B cell (primary cell): Measurements from ENCODE around the gene OXCT1. TPM values are rescaled to one million over a fixed set of nuclear protein-coding genes. Genes with fewer than 3 reads are reported as not detected.

Experiments used
- ATAC-seq: fragments of 200-7000 bp; cut with Tn5 transposase; one replicate; pipeline ENCODE4 v1.10.0; 2021; ENCODE audit warnings: low read depth, mild to moderate bottlenecking, moderate number of reproducible peaks, moderate library complexity
- CTCF ChIA-PET: fragments of 350-600 bp; sonication (Branson Sonifier 250); formaldehyde crosslinking; loops from one replicate; lab custom pipeline; 2021; ENCODE audit warnings: antibody characterized with exemption, inconsistent platforms; lab: Charles Lee
- POLR2A ChIA-PET: fragments of 350-600 bp; sonication (Branson Sonifier 250); formaldehyde crosslinking; loops from one replicate; lab custom pipeline; 2021; ENCODE audit warnings: antibody characterized with exemption; lab: Charles Lee
- DNase-seq: peaks from one replicate; pipeline ENCODE4 v3.0.0; 2013
- H2AFZ ChIP-seq: 2 replicates; pipeline ENCODE4 v1.6.1; 2012; ENCODE audit warnings: mild to moderate bottlenecking, low read depth, low read length; ENCODE audit not compliant: insufficient read depth, poor library complexity, severe bottlenecking
- H3K27ac ChIP-seq, 2 donors: 1 replicate in 1 of 2; 2 replicates in 1 of 2; pipeline ENCODE4 v1.5.1; 2012 to 2013; ENCODE audit warnings: low read length in 2 of 2, mild to moderate bottlenecking in 2 of 2, moderate library complexity in 1 of 2
- H3K27me3 ChIP-seq, 4 experiments: fragments of 200-600 bp in 1 of 4; sonication (generic) in 1 of 4; replicated peaks in 1 of 4; 1 replicate in 2 of 4; 2 replicates in 2 of 4; pipeline versions ENCODE4 v1.6.1 to v1.7.0; 2013 to 2016; ENCODE audit warnings: low read length in 3 of 4, mild to moderate bottlenecking in 2 of 4, mixed read lengths in 1 of 4, moderate library complexity in 1 of 4; ENCODE audit not compliant: insufficient read depth in 4 of 4, control insufficient read depth in 3 of 4; ENCODE audit errors: control extremely low read depth in 1 of 4
- H3K36me3 ChIP-seq, 2 experiments: replicated peaks in 1 of 2; 1 replicate in 1 of 2; 2 replicates in 1 of 2; pipeline versions ENCODE4 v1.6.1 to v1.7.1; 2013; ENCODE audit warnings: low read length in 1 of 2; ENCODE audit not compliant: insufficient read depth in 2 of 2, control insufficient read depth in 1 of 2; ENCODE audit errors: control extremely low read depth in 1 of 2, extremely low read depth in 1 of 2
- H3K4me1 ChIP-seq, 2 donors: fragments of 200-600 bp in 1 of 2; sonication (generic) in 1 of 2; 1 replicate in 1 of 2; 2 replicates in 1 of 2; pipeline versions ENCODE4 v1.5.1 to v1.6.1; 2013 to 2017; ENCODE audit warnings: low read length in 2 of 2; ENCODE audit not compliant: control insufficient read depth in 2 of 2, insufficient read depth in 2 of 2
- H3K4me2 ChIP-seq: replicated peaks from 2 replicates; pipeline ENCODE3; 2012; ENCODE audit warnings: mild to moderate bottlenecking, low read depth, low read length; ENCODE audit not compliant: poor library complexity, severe bottlenecking
- H3K4me3 ChIP-seq, 5 experiments: fragments of 200-600 bp in 1 of 5; sonication (generic) in 1 of 5; 1 replicate in 3 of 5; 2 replicates in 2 of 5; pipeline versions ENCODE4 v1.5.1 to v1.7.0; 2011 to 2016; ENCODE audit warnings: low read length in 4 of 5, mild to moderate bottlenecking in 4 of 5, low read depth in 2 of 5, control low read depth in 1 of 5, moderate library complexity in 1 of 5; ENCODE audit not compliant: insufficient read depth in 1 of 5; ENCODE audit errors: control extremely low read depth in 1 of 5, extremely low read depth in 1 of 5
- H3K79me2 ChIP-seq: fragments of 200-600 bp; sonication (generic); one replicate; pipeline ENCODE4 v1.6.0; 2016; ENCODE audit warnings: low read length; ENCODE audit not compliant: control insufficient read depth, insufficient read depth
- H3K9ac ChIP-seq: fragments of 200-600 bp; sonication (generic); 2 replicates; pipeline ENCODE4 v1.6.1; 2017; ENCODE audit warnings: mild to moderate bottlenecking, low read length, moderate library complexity
- H3K9me3 ChIP-seq, 3 donors: one replicate each; pipeline versions ENCODE4 v1.6.1 to v1.7.1; 2013; ENCODE audit warnings: low read length in 2 of 3; ENCODE audit not compliant: control insufficient read depth in 2 of 3, insufficient read depth in 1 of 3; ENCODE audit errors: control extremely low read depth in 1 of 3
- H4K20me1 ChIP-seq: 2 replicates; pipeline ENCODE4 v1.6.0; 2012; ENCODE audit warnings: mild to moderate bottlenecking, low read length; ENCODE audit not compliant: insufficient read depth, control insufficient read depth, poor library complexity, severe bottlenecking
- H3K27ac Mint-ChIP-seq: one replicate; pipeline ENCODE4 v1.8.0; 2021; ENCODE audit warnings: mixed read lengths
- H3K27me3 Mint-ChIP-seq: one replicate; pipeline ENCODE4 v1.8.0; 2021; ENCODE audit warnings: mixed read lengths
- H3K4me1 Mint-ChIP-seq: one replicate; pipeline ENCODE4 v1.8.0; 2021; ENCODE audit warnings: mixed read lengths
- H3K4me3 Mint-ChIP-seq: one replicate; pipeline ENCODE4 v1.8.0; 2021; ENCODE audit warnings: mixed read lengths
- H3K9me3 Mint-ChIP-seq: one replicate; pipeline ENCODE4 v1.8.0; 2022; ENCODE audit warnings: mixed read lengths; ENCODE audit not compliant: insufficient read depth
- EZH2 ChIP-seq: IDR thresholded peaks from 2 replicates; pipeline ENCODE4 v1.6.1; 2012; ENCODE audit warnings: borderline replicate concordance, low read depth, mild to moderate bottlenecking, moderate library complexity, low read length; ENCODE audit not compliant: insufficient read depth, poor library complexity, severe bottlenecking
- WGBS: methylation state at CpG from one replicate; pipeline ENCODE4 v1.1.5; 2013; ENCODE audit warnings: missing lambda C conversion rate; ENCODE audit not compliant: insufficient coverage; 5-methylcytosine and 5-hydroxymethylcytosine counted together
- intact Hi-C: fragments of 100-400 bp; cut with micrococcal nuclease; formaldehyde crosslinking; loops from one replicate; pipeline ENCODE4 v1.10.0; 2022
- polyA plus RNA-seq: library from polyadenylated mRNA; depleted of rRNA; stranded (reverse); fragments of >200 nt; gene quantifications from 2 replicates; pipeline ENCODE4 v1.2.3, GENCODE V29; 2012
- total RNA-seq, 2 donors: library from RNA; stranded (reverse); fragments of 120-200 nt in 1 of 2; gene quantifications; 1 replicate in 1 of 2; 2 replicates in 1 of 2; pipeline versions ENCODE4 v1.2.3 to v1.2.4, GENCODE V29; 2013 to 2022
- TF ChIP-seq, protein P1 (sequence below): fragments of 200-600 bp; IDR thresholded peaks from one replicate; pipeline ENCODE4 v1.8.0; 2022; ENCODE audit warnings: antibody characterized with exemption, mild to moderate bottlenecking

Gene OXCT1
- total and polyA plus RNA-seq, 2 donors (not counting 1 experiment from before 2014, with no cell fraction given): 11.0 to 35.6 TPM

DNA sequence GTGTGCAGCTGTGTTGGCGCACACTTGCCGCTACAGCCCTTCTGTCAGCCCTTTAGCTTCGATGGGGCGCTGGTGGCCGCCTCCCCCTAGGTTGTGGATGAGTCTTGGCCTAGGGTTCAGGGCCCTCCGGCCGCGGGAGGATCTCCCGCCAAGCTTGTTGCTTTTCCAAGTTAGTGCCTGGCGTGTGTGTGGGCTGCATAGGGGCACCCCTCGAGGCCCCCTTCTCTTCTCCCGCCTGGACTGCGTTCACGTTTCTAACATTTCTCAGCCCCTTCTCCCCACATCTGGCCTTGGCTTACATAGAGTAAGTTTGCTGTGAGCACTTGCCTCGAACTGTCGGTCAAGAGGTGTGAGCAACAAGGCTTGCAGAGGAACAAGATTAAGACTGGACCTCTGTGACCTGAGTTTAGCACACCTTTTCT is 413 bp upstream of the OXCT1 start:
- no peaks in the 10 kb centered on the region for H4K20me1 ChIP-seq
- H3K9me3 ChIP-seq: no peaks in the 10 kb centered on the region
- Mint-ChIP-seq H3K27me3 (no peaks in the 10 kb centered on the region), H3K9me3 (no peaks in the 10 kb centered on the region), H3K4me3 (peak overlapping the region; percentile 94), H3K4me1 (peaks cover 34% of the 10 kb centered on the region), H3K27ac (peak overlapping the region; percentile 95)
- peak overlapping the region; percentile 96 for H3K4me2 ChIP-seq
- CTCF ChIA-PET: interaction anchor here (0.7 to 1.5 kb wide), 3 partner anchors 51 to 187 kb away, joined by 3 read pairs; no protein-coding TSS in a partner anchor
- peak overlapping the region; percentile 35 to 97 (median 89) for H3K4me3 ChIP-seq
- peaks cover 16 to 20% of the 10 kb centered on the region in 2 donors for H3K4me1 ChIP-seq
- peak overlapping the region; percentile 92 for H3K9ac ChIP-seq
- DNase-seq (no peak), ATAC-seq (no peak)
- 16% methylated on average over 12 of the region's 16 CpGs for WGBS
- intact Hi-C loops: loop anchor here (1.0 to 10.0 kb wide), 4 partner anchors 34 to 1443 kb away; partner anchors contain the start of genes FBXO4, HMGCS1, RIMOC1 and ZNF131
- no peaks in the 10 kb centered on the region for H3K36me3 ChIP-seq
- POLR2A ChIA-PET: interaction anchor here (0.6 to 2.5 kb wide), 3 partner anchors 33 to 55 kb away, joined by 5 to 11 read pairs (median 8); partner anchors contain the start of genes FBXO4 and RIMOC1
- peak overlapping the region; percentile 79 to 85 for H3K27ac ChIP-seq
- no peak for TF ChIP-seq EZH2
- peak overlapping the region; percentile 89 for H2AFZ ChIP-seq
- H3K27me3 ChIP-seq: no peaks in the 10 kb centered on the region
- H3K79me2 ChIP-seq: peaks cover 7% of the 10 kb centered on the region

DNA sequence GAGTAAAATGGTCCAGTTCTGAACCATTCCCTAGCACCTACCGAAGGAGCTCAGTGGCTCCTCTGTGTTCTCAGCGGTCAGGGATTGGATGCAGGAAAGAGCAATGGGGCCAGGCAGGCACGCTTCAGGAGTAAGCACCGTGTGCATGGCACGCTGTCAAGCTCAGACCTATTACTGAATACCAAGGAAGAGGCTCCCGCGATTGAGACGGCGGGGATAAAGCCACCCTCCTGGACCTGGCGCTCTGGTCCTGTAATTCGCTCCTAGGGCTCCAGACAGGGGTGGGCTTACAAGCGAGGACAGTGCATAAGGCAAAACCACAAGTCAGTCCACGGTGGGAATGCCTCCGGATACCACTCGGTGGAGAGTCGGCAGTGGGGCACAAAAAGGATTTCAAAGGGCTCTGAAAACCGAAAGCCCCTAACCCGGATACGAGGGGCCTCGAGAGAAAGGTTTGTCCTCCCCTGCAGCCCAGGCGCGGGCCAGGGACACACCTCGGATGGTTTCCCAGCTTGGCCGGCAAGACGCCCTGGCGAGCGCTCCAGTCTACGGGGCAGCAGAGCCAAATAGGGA is 988 bp downstream of the OXCT1 start:
- H3K27me3 ChIP-seq: no peaks in the 10 kb centered on the region
- intact Hi-C loops: no loop called here
- H3K4me3 ChIP-seq: peak overlapping the region; percentile 74 to 97 (median 89)
- ChIA-PET POLR2A (interaction anchor here (1.0 to 1.5 kb wide), 2 partner anchors 35 to 56 kb away, joined by 3 to 7 read pairs; partner anchors contain the start of genes FBXO4 and RIMOC1), CTCF (interaction anchor here (1.3 to 1.7 kb wide), 2 partner anchors 10 to 12 kb away, joined by 4 to 15 read pairs; no protein-coding TSS in a partner anchor)
- peaks cover 42% of the 10 kb centered on the region for H3K4me1 Mint-ChIP-seq
- no peaks in the 10 kb centered on the region for H3K36me3 ChIP-seq
- H3K4me3 Mint-ChIP-seq: peak overlapping the region; percentile 94
- WGBS: 28% methylated on average over 28 of the region's 28 CpGs
- H3K9ac ChIP-seq: peak overlapping the region; percentile 92
- peak overlapping the region; percentile 96 for H3K4me2 ChIP-seq
- peaks cover 16 to 20% of the 10 kb centered on the region in 2 donors for H3K4me1 ChIP-seq
- no peak for DNase-seq
- peak overlapping the region; percentile 95 for H3K27ac Mint-ChIP-seq
- peak overlapping the region; percentile 79 to 85 for H3K27ac ChIP-seq
- H3K79me2 ChIP-seq: peaks cover 7% of the 10 kb centered on the region
- H4K20me1 ChIP-seq: no peaks in the 10 kb centered on the region
- H3K9me3 Mint-ChIP-seq: no peaks in the 10 kb centered on the region
- H3K27me3 Mint-ChIP-seq: no peaks in the 10 kb centered on the region
- ATAC-seq: no peak
- TF ChIP-seq EZH2: no peak
- TF ChIP-seq, protein P1, sequence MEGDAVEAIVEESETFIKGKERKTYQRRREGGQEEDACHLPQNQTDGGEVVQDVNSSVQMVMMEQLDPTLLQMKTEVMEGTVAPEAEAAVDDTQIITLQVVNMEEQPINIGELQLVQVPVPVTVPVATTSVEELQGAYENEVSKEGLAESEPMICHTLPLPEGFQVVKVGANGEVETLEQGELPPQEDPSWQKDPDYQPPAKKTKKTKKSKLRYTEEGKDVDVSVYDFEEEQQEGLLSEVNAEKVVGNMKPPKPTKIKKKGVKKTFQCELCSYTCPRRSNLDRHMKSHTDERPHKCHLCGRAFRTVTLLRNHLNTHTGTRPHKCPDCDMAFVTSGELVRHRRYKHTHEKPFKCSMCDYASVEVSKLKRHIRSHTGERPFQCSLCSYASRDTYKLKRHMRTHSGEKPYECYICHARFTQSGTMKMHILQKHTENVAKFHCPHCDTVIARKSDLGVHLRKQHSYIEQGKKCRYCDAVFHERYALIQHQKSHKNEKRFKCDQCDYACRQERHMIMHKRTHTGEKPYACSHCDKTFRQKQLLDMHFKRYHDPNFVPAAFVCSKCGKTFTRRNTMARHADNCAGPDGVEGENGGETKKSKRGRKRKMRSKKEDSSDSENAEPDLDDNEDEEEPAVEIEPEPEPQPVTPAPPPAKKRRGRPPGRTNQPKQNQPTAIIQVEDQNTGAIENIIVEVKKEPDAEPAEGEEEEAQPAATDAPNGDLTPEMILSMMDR: no peak
- H2AFZ ChIP-seq: peak overlapping the region; percentile 89
- H3K9me3 ChIP-seq: no peaks in the 10 kb centered on the region
